RWPE1 (cell line): ENCODE data around the gene HOMEZ.
"Not testable (repeated sequence)": the region's sequence is repeated elsewhere in the genome, so short reads cannot be mapped to it uniquely, and the experiment has no call there.

Experiments used
- CTCF ChIA-PET: fragments of 350-600 bp; sonication (Branson Sonifier 250); formaldehyde crosslinking; extraction: SDS; loops from one replicate; lab custom pipeline; 2021; lab: Yijun Ruan, JAX
- POLR2A ChIA-PET: fragments of 400-600 bp; formaldehyde crosslinking; extraction: SDS; loops from one replicate; lab custom pipeline; 2020; ENCODE audit warnings: antibody characterized with exemption; ENCODE audit not compliant: low non-redundant PET; lab: Yijun Ruan, JAX
- DNase-seq: peaks from one replicate; pipeline ENCODE4 v3.0.0; 2012; ENCODE audit warnings: low spot score
- H3K27ac ChIP-seq: fragments of 450-650 bp; 2 replicates; pipeline ENCODE4 v1.5.1; 2017
- CTCF ChIP-seq: fragments of 450-650 bp; conservative IDR thresholded peaks from 2 replicates; pipeline ENCODE4 v1.5.1; 2017; ENCODE audit warnings: low read depth, mild to moderate bottlenecking

The HOMEZ gene

DNA sequence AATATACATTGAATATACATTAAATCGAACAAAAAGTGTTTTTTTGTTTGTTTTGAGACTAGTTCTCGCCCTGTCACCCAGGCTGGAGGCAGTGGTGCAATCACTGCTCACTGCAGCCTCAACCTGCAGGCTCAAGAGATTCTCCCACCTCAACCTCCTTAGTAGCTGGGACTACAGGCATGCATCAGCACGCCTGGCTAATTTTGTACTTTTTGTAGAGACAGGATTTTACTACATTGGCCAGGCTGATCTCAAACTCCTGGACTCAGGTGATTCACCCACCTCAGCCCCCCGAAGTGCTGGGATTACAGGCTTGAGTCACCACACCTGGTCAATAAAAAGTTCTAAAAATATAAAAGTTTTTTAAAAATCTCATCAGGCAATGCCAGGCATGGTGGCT lies 58.4 kb downstream of the HOMEZ start:
- ChIA-PET CTCF (interaction anchor here (0.7 to 1.0 kb wide), 2 partner anchors 41 to 106 kb away, joined by 4 to 5 read pairs; no protein-coding TSS in a partner anchor), POLR2A (interaction anchor here (0.6 kb wide), 1 partner anchor 298 kb away, joined by 10 read pairs; no protein-coding TSS in a partner anchor)

DNA sequence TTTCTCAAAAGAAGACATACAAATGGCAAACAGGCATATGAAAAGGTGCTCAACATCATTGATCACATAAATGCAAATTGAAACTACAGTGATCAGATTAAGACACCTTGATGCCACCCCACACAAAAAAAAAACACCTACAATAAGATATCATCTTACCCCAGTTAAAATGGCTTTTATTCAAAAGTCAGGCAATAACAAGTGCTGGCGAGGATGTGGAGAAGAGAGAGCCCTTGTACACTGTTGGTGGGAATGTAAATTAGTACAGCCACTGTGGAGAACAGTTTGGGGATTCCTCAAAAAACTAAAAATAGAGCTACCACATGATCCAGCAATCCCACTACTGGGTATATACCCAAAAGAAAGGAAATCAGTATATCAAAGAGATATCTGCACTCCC lies 61.0 kb downstream of the HOMEZ start:
- H3K27ac ChIP-seq, POLR2A ChIA-PET, DNase-seq: not testable (repeated sequence)
- CTCF ChIA-PET: interaction anchor here (0.6 kb wide), 1 partner anchor 167 kb away, joined by 3 read pairs; the partner anchor contains the start of gene CDH24

More for the DNA sequence above, 58.4 kb downstream of the HOMEZ start:
- DNase-seq: no peak
- no peak overlapping the region for H3K27ac ChIP-seq
- no peak for TF ChIP-seq CTCF
